Tibial nerve (tissue), 4 donors: ENCODE measurements around the gene CHD2.

Experiments
- CTCF ChIP-seq, 5 experiments: fragments of 200-600 bp in 3 of 5; fragments of 450-650 bp in 2 of 5; sonication (generic) in 3 of 5; IDR thresholded peaks; one replicate each; pipeline ENCODE4 v1.5.1; 2016 to 2019; ENCODE audit warnings: antibody characterized with exemption in 5 of 5, mild to moderate bottlenecking in 3 of 5, moderate library complexity in 2 of 5
- EP300 ChIP-seq, 2 donors: sonication (generic); formaldehyde crosslinking; IDR thresholded peaks; one replicate each; pipeline ENCODE4 v1.6.1; 2017; ENCODE audit warnings: antibody characterized with exemption in 2 of 2, mild to moderate bottlenecking in 1 of 2
- POLR2A ChIP-seq, 2 donors: fragments of 450-650 bp; IDR thresholded peaks; one replicate each; pipeline ENCODE4 v1.6.1; 2017; ENCODE audit warnings: antibody characterized with exemption in 2 of 2, mild to moderate bottlenecking in 2 of 2, moderate library complexity in 2 of 2

DNA sequence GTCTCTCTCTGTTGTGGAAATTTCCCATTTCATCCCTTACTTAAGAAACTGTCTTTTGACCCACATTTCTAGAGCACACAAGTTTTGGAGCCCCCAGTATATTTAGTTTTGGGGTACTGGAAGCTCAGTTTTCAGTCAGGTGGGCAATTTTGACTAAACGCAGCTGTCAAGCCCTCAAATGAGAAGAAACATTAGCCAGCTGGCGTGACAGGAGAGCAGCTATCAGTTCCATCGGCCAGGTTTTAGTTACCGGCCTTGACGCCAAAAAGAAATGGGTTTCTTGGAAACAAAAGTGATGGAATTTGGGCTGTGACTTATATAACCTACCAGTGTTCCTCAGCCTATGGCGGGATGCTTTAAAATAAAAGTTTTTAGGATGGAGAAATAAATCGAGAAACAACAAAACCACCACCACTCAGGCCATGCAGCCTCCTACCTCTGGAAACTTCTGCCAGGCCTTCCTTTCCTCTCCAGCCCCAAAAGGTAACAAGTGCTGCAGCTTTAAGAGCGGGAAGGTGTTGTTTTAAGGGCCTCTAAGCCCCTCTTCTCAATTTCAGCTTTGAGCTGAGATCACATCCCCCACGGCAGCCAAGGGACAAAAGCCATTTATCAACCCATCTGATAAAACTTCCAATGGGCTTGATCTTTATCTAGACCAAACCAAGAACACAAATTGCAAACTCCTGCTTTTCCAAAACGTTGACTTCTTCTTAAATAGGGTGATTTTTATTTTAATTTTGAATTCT, 170.6 kb downstream of the CHD2 start:
- TF ChIP-seq POLR2A (IDR thresholded peaks at IDR 0.05) = no peak
- TF ChIP-seq CTCF (IDR thresholded peaks at IDR 0.05) = no peak
- no peak for TF ChIP-seq EP300 (IDR thresholded peaks at IDR 0.05)
